GM19372 (cell line): Measurements from ENCODE around the gene FBXO24.
"Not testable (repeated sequence)": the region's sequence is repeated elsewhere in the genome, so short reads cannot be mapped to it uniquely, and the experiment has no call there.

Source experiments
- ATAC-seq: cut with Tn5 transposase; IDR thresholded peaks from one replicate; pipeline ENCODE4 v1.9.1; 2021; ENCODE audit warnings: mild to moderate bottlenecking, low read depth, moderate library complexity; ENCODE audit not compliant: unreplicated experiment

Gene FBXO24, protein sequence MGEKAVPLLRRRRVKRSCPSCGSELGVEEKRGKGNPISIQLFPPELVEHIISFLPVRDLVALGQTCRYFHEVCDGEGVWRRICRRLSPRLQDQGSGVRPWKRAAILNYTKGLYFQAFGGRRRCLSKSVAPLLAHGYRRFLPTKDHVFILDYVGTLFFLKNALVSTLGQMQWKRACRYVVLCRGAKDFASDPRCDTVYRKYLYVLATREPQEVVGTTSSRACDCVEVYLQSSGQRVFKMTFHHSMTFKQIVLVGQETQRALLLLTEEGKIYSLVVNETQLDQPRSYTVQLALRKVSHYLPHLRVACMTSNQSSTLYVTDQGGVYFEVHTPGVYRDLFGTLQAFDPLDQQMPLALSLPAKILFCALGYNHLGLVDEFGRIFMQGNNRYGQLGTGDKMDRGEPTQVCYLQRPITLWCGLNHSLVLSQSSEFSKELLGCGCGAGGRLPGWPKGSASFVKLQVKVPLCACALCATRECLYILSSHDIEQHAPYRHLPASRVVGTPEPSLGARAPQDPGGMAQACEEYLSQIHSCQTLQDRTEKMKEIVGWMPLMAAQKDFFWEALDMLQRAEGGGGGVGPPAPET

GRCh38 chr7:100586266-100587025, at the start of gene FBXO24:
FBXO24 (plus strand) TSS chr7:100586328; CDS start chr7:100586626, 298 bp downstream.
- ATAC-seq: peak; percentile 84

DNA sequence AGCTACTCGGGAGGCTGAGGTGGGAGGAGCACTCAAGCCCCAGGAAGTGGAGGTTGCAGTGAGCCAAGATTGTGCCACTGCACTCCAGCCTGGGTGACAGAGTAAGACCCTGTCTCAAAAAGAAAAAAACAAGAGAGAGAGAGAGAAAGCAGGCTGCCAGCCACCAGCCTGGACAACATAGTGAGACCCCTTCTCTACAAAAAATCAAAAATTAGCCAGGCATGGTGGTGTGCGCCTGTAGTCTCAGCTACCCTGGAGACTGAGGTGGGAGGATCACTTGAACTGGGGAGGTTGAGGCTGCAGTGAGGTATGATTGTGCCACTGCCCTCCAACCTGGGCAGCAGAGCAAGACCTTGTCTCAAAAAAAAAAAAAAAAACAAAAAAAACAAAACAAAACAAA, 49.4 kb upstream of the FBXO24 start:
- not testable (repeated sequence) for ATAC-seq

DNA sequence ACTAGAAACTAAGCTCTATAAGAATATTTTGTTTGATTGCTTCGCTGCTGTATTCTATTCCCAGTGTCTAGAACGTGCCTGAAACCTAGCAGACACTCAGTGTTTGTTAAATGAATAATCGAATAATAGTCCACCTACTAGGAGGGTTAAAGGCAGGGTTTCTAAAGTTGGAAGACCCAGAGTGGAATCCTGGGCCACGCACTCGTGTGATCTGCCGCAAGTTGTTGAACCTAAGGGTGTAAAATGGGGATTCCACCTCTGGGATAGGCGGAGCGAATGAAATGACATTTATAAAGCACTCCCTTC, 47.8 kb upstream of the FBXO24 start:
- ATAC-seq: no peak

DNA sequence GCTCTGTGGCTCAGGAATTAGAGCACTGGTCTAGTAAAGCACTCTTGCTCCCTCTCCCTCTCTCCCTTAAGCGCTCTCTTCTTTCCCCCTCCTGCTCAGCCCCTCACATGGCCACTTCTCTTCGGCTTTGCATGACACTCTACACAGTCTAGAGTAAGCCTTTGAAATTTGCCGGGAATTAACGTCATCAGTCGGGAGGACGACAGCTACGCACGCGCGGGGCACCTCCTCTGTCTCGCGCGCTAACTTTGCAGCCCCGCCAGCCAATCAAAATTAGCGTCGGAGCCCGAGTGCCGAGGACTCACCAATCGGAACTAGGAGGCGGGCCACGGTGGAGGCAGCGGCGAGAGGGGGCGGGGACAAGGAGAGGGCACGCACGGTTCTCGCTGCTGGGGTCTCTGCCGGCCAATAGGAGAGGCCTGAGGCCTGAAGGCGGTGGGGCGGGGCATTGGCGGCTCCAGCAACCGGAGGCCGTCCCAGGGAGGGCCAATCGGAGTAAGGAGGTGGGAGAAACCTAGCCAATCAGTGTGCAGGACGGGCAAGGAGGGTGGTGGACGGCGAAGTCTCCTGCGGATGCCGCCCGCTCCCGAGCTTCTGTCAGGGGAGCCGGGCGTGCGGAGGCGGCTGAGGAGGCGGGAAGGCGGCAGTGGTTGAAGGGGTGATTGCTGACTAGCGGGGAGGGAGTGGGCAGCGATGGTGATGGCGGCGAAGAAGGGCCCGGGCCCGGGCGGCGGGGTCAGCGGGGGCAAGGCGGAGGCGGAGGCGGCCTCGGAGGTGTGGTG, 47.3 kb upstream of the FBXO24 start, which contains the start of gene AGFG2:
Gene AGFG2, plus strand, starts transcription at position 550 of the 782 bp plus-strand sequence. Its CDS starts 144 bp downstream, at position 694.
- ATAC-seq: peak; percentile 89

DNA sequence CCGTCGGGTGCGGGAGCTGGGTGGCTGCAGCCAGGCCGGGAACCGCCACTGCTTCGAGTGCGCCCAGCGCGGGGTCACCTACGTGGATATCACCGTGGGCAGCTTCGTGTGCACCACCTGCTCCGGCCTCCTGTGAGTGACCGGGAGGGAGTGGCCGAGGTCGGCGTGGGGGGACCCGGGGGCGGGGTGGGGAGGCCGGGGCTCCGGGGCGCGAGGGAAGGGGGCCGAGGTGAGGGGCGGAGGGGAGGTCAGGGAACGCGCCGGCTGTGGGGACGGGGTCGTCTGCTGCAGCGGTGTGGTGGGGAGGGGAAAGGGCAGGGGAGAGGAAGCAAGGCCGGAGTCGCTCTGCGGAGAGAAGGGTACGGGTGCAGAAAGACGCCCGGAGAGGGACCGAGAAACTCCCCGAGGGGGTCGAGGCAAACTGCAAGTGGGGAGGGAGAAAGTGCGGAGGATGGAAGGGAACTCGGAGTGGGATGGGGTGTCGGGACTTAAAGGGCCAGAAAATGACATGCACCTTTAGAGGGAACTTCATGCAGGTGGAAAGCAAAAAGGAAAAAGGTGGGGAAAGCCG, 46.6 kb upstream of the FBXO24 start:
- no peak for ATAC-seq

DNA sequence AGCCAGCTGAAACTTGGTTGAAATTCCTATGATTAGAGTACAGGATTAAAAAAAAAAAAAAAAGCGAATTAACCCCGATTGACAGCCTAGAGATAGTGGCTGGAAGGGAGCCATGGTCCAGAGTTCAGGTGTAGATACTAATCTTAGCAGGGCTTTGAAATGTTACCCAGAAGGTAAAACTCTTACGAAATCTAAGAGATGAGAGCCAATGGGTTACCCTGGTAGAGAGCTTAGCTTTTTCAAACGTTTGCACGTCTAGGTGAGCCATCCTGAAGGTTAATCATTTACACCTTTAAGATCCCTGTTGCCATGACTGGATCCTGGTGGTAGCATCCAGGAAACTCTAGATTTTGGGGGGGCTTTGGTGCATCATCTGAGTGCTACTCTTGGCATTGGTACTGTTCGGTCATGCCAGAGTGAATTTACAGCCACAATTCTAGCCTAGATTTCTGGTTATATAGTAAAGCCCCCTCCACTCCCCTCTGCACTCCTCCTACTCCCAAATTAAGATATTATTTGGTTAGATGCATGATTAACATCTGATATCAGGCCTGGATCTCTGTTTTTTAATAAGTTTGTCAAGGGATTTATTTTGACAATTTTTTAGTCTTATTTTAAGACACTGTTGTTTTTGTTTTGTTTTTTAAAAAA, 45.9 kb upstream of the FBXO24 start:
- no peak for ATAC-seq

- not testable (repeated sequence) for ATAC-seq
These were observed 44.8 kb upstream of the FBXO24 start for GRCh38 chr7:100541309-100541708.

GRCh38 chr7:100543586-100543985, 42.5 kb upstream of the FBXO24 start:
- no peak for ATAC-seq

DNA sequence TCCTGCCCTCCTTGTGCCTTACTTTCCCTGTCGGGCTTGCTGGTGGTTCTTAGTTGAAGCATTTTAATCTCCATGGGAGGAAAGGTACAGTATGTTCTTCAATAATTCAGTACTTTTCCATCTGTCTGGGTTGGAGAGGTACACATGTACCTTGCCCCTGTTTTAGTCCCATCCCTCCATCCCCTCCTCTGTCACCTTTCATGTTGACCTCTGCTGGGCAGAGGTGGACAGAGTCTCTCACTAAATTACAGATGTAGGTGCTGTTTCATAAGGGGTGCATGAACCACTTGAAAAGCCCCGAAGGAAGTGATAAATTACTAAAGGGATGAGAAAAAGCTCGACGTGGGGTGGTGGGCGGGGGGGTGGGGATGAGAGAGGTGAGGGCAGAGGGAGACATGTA, 41.7 kb upstream of the FBXO24 start:
- ATAC-seq: no peak

DNA sequence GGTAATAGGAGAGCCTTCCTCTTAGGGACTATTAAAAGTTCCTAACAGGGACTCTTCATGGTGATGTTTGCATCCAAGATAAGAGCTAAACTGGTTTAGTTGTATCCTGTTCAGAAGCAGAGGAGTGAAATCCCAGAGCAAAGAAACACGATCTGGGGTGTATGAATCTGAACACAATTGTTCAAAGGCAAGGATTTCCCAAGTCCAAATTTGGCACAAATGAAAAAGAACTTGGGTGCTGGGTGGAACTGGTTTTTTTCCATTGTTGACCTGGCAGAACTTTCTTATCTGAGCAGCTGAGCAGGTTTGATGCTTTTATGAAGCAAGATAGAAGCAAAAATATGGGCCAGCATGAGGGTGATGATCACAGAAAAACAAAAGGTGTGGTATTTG, 41.2 kb upstream of the FBXO24 start:
- no peak for ATAC-seq

- no peak for ATAC-seq
These were observed 40.6 kb upstream of the FBXO24 start for GRCh38 chr7:100545360-100546128.

DNA sequence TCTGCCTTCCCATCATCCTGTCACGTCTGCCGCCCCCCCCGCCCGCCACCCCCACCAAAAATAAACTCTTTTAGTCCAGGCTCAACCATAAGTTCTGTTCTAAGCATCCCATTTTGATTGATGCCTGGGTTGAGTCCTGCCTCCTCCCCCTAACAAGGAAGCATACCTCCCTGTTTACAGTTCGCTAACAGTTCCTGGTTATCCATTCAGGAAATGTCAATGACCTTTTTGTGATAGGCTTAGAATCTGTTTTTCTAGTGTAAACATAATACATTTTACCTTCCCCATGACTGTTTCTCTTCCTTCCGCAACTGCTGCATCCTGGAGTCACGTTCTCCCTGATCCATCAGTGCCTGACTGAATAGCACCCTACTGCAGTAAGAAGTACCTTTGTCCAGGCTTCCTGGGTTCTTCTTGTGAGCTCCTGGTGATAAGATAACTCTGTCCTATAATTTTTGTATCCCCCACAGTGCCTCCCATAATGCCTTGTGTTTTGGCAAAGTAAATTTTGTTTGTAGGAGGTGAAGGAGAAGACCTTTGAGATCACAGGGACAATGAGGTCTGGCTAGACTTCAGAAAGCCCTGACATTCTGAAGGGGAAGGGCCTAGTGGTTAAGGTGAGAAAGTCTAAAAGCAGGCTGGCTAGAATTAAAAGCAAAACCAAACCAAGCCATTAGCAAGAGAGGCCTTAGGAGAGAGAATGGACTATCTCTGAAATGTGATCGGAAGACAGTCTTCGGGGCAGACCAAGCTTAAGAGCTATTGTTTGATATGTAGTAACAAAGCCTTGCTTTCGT, 39.8 kb upstream of the FBXO24 start:
- peak; percentile 44 for ATAC-seq

DNA sequence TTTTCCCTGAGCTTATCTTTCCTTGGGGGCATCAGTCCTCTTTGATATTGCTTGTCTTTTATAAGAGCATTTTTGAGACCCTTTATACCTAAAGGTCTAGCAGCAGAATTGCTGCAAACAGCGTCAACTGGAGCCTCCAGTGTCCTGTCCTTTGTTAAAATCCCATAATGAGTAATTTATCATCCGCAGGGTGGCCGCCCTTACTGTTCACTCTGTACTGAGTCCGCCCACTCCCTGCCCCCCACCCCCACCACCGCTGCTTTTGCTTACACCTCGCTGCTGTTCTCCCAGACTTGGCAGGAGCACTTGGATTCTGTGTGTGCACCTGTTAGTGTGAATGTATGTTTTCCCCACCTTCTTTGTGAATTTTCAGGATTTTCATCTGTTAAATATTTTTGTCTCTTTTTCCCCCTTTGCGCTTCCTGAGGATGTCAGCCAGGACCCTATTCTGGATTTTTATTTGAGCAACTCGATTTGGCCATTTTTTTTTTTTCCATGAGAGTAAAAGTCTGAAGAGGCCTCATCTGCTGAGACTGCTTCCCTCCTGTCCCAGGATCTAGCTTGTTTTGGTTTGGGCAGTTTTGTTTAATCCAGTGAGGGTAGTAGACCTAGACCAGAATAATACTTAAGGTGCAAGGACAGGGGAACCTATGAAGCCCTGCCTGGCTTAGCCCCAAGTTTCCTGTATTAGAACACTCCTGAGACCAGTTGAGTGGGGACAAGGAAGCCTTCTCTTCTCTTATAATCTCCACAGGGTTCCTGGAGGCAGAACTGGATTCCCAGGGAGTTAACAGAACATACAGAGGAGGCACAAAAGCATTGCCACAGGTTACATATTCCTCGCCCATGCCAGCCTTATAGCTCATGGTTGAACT, 39.0 kb upstream of the FBXO24 start:
- no peak for ATAC-seq

- ATAC-seq: no peak
These were observed 38.3 kb upstream of the FBXO24 start for GRCh38 chr7:100547872-100548271.

DNA sequence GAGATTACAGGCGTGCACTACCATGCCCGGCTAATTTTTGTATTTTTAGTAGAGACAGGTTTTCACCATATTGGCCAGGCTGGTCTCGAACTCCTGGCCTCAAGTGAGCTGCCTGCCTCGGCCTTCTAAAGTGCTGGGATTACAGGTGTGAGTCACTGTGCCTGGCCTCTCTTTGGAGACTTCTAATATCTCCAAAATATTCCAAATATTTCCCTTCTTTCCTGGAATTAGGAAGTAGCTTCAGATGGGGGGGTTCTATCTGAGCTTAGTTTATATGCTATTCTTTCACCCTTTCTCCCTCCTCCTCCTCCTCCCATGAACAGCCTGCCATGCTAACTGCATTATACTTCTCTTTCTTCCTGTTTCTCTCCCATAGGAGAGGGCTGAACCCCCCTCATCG, 37.7 kb upstream of the FBXO24 start:
- ATAC-seq: not testable (repeated sequence)

DNA sequence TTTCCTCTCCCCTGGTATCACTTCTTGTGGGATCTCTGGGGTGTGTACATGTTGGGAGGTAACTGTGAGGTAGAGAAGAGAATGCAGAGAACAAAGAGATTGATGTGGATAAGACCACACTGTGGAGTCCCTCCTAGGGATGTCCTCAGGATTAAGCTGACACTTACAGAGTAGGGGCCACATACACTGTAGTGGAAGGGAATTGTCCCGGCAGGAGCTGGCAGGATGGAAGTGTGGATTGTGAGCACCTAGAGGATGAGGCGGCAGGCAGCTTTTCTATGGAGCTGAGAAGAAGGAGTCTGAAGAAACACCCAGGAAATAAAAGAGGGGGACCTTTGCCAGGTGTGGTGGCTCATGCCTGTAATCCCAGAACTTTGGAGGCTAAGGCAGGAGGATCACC, 33.6 kb upstream of the FBXO24 start:
- ATAC-seq: no peak

DNA sequence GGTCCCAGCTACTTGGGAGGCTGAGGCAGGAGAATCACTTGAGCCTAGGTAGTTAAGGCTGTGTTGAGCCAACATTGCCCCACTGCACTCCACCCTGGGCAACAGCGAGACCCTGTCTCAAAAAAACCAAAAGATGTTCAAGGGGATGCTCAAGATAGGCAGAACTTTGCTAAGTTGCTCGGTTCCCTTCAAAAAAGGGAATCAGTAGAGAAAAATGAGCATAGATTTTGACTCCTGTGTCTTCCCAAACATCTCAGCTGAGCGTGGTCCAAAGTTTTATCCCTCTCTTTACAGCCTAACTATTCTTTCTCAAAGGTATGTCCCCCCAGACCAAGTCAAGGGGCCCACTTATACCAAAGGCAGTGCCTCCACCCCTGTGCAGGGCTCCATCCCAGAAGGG, 33.1 kb upstream of the FBXO24 start:
- ATAC-seq: no peak
